CD4-positive, alpha-beta T cell treated with Interferon gamma for 1 hour (primary cell): ENCODE data around the gene LRRC45.
A peak's percentile ranks its signal among the peaks of the same experiment; 100 is the strongest.

ENCODE experiments used
- DNase-seq: peaks from one replicate; pipeline ENCODE4 v3.0.0-alpha.2; 2020

Gene LRRC45

DNA sequence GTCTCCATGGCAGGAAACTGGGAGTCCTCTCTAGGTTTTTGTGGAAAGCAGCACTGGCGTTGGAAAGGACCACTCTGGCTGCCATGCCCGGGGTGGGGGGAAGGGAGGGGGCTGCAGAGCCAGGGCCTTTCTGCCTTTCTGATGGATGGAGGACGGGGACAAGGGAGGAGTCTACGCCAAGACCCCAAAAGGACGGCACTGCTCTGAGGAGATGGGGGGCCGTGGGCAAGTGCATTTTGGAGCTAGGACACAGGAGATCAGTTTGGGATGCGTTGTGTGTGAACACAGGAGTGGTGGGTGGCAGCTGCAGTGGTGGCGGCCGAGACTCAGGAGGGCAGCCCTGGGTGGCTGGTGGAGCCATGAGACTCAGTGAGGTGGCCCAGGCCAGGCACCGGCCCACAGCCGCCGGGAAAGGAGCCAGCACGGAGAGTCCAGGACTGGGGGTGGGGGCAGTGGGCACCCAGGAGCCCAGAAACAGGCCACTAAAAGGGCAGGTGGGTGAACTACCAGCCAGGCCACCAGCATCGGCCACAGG, 2.5 kb upstream of the LRRC45 start:
- DNase-seq = no peak

DNA sequence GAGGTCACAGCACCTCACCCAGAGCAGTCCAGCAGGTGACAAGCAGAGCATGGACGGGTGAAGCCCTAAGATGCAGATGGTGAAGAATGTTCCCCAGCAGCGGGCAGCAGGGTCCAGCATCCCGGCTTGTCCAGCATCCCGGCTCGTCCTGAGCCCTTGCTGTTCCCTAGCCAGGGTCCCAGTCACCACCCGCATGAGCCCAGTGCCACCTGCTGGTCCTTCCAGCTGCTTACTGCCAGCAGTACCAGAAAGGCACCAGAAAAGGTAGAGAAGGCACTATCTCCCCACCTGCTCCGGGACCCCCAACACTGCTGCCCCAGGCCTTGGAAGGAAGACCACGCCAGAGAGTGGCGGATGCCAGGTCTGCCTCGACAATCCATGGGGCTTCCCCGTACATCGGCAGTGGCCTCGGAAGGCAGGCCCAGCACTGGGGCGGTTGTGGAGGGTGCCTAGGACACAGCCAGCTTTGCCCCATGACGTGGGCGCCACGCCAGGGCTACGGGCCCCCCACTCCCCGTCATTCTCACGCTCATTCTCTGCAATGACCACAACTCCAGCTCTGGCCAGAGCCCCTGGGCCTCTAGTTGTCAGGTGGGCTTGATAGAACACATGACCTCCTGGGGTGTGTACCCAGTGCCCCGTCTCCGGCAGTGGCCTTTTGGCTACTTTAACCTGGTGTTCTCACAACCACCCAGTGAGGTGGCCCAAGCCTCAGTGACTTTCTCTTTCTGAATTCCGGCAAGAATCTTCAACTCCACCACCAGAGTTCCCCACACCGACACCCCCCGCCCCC, 1.8 kb upstream of the LRRC45 start:
- peak; percentile 61 for DNase-seq

DNA sequence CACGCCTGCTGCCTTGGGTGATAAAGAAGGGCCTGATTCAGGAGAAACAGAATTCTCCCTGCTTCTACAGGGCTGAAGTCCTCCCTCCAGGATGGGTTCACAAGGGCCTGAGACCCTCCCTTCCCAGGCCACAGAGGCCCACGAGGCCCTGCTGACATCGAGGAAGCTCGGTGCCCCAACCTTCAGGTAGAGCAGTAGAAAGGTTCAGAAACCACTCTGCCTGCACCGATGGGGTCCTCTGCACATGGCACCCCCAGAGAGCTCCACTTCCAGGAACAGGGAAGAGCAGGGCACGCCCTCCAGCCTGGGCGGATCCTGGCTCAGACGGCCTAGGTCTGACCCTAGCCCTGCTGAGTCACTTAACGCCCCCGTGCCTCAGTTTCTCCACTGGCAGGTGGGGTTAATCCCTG, 1.2 kb upstream of the LRRC45 start:
- DNase-seq = no peak

DNA sequence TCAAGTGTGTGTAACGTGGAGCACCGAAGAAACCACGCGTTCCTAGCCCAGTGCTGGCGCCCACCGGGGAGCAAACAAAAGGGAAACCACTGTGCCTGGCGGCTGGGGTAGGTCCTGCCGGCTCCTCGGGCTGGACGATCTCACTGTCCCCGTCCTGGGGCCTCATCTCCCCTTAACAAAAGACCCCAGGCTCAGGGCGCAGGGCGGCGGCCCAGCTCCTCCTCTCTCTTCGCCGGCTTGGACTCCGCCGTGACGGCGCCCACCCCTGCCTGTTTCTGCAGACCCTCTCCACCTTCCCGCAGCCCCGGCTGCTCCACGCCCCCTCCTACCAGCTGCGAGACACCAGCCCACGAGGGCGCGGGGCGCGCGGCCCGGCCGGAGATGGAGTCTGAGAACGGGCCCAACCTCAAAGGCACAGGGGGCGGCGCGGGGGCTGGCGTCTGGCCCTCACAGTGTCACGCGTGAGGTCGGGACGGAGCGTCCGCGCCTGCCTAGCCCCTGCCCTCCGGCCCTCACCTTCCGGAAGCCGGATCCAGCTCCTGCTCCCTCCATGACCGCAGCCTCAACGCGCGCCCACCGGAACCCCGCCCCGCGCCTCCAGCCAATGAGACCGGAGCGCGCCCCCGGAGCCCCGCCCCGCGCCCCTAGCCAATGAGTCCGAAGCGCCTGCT, 660 bp upstream of the LRRC45 start, which contains the start of gene CENPX:
Gene CENPX (minus strand): TSS at position 569 of the 671 bp plus-strand sequence. CDS start 17 bp downstream, at position 552.
- DNase-seq = no peak

- no peak for DNase-seq
Measured at GRCh38 chr17:82023447-82024241, 539 bp downstream of the LRRC45 start.

- no peak for DNase-seq
Measured at GRCh38 chr17:82024859-82025258, 1.8 kb downstream of the LRRC45 start.

- no peak for DNase-seq
Measured at GRCh38 chr17:82025401-82026107, 2.4 kb downstream of the LRRC45 start.

GRCh38 chr17:82028246-82028645, 5.1 kb downstream of the LRRC45 start:
- DNase-seq = no peak

GRCh38 chr17:82028966-82029365, 5.9 kb downstream of the LRRC45 start:
- no peak for DNase-seq

- DNase-seq = no peak
Measured at GRCh38 chr17:82029391-82029790, 6.3 kb downstream of the LRRC45 start.

GRCh38 chr17:82029990-82030469, 6.9 kb downstream of the LRRC45 start:
- DNase-seq = no peak

- DNase-seq = peak; percentile 79
Measured at GRCh38 chr17:82030470-82031302, 7.6 kb downstream of the LRRC45 start.

- DNase-seq = no peak
Measured at GRCh38 chr17:82031303-82031884, 8.3 kb downstream of the LRRC45 start, which contains the start of gene RAC3. Gene RAC3, plus strand, starts transcription at chr17:82031678. Its CDS starts 84 bp downstream, at chr17:82031762.

DNA sequence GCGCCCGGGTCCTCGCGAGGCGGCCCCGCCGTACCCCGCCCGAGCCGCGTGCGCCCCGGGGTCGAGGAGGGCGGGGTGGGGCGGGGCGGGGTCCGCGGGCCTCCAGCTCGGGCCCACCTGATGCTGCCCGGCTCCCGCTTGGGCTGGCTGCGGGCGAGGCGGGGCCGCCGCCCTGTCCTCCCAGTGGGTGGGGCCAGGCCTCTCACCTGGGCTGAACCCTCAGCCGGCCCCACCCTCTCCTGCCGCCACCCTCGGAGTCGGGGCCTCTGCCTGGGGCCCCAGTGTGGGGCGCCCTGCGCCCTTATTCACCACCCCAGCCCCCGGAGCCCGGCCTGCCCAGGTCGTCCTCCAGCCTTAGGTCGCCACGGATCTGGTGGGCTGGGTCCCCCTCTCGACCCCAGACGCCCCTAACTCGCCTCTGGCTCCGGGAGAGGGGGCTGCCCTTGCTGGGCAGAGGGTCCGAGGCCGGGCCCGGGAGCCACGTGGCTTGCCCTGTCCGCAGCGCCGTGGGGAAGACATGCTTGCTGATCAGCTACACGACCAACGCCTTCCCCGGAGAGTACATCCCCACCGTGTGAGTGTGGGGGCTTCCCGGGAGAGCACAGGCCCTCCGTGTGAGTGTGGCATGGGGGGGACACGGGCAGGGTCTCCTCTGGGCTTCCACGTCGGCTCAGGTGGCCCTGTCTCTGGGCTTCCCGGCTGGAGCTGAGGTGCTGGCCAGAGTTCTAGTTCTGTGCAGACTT, 9.0 kb downstream of the LRRC45 start:
- DNase-seq = peak; percentile 21

- no peak for DNase-seq
Measured at GRCh38 chr17:82033359-82034085, 10.4 kb downstream of the LRRC45 start.

DNA sequence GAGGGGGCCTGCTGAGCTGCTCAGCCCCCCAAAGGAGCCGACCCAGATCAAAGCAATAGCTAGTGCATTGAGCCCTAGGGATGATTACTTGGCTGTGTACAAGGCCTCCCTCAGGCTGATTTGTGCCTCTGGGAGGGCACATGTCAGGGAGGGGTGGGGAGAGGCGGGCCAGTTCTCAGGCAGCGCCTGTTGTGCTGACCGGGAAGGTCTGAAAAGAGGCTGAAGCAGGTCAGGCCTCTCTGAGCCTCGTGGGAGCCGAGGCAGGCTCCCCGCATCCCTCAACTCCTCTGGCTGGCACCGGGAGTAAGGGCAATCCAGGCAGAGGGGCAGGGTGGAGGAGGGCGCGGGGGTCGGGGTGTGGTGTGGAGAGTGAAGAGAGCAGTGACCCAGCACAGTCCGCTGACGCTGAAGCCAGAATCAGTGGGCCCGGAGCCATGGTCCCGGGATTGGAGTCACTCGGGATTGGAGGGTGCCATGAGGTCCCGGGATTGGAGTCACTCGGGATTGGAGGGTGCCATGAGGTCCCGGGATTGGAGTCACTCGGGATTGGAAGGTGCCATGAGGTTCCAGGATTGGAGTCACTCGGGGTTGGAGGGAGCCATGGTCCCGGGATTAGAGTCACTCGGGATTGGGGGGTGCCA, 11.4 kb downstream of the LRRC45 start:
- DNase-seq = no peak

- DNase-seq = no peak
Measured at GRCh38 chr17:82035488-82035887, 12.4 kb downstream of the LRRC45 start.

GRCh38 chr17:82035956-82036633, 13.0 kb downstream of the LRRC45 start:
- no peak for DNase-seq
